ENCODE results near the gene POU5F1. TPM values are rescaled to one million over a fixed set of nuclear protein-coding genes. Genes with fewer than 3 reads are reported as not detected.
A peak's percentile ranks its signal among the peaks of the same experiment; 100 is the strongest.

Gene POU5F1
- total RNA-seq, 1 donor from 2014 or later: 0.69 TPM

- Histone ChIP-seq H3K4me3 (no peak overlapping the region), H3K9me3 (replicated peaks) (no peaks in the 10 kb centered on the region), H3K4me1 (peaks cover 10% of the 10 kb centered on the region), H3K27ac (replicated peaks) (no peak overlapping the region), H3K36me3 (no peaks in the 10 kb centered on the region), H3K27me3 (ENCODE audit: low read depth) (no peaks in the 10 kb centered on the region)
- no peak for DNase-seq
- intact Hi-C loops (cut with micrococcal nuclease): no loop called here
- no peak for TF ChIP-seq CTCF (IDR thresholded peaks at IDR 0.05; ENCODE audit: borderline replicate concordance)
These were observed 38.9 kb downstream of the POU5F1 start for GRCh38 chr6:31131595-31131994.

GRCh38 chr6:31130751-31131150 lies 39.7 kb downstream of the POU5F1 start:
- Histone ChIP-seq H3K9me3 (replicated peaks) (no peaks in the 10 kb centered on the region), H3K4me1 (peaks cover 19% of the 10 kb centered on the region), H3K36me3 (no peaks in the 10 kb centered on the region), H3K27me3 (ENCODE audit: low read depth) (no peaks in the 10 kb centered on the region), H3K27ac (replicated peaks) (no peak overlapping the region), H3K4me3 (no peak overlapping the region)
- TF ChIP-seq CTCF (IDR thresholded peaks at IDR 0.05; ENCODE audit: borderline replicate concordance): no peak
- DNase-seq: no peak
- intact Hi-C loops (cut with micrococcal nuclease): no loop called here

GRCh38 chr6:31129130-31129529 lies 41.4 kb downstream of the POU5F1 start:
- no peak for TF ChIP-seq CTCF (IDR thresholded peaks at IDR 0.05; ENCODE audit: borderline replicate concordance)
- Histone ChIP-seq H3K27ac (replicated peaks) (no peak overlapping the region), H3K4me3 (no peak overlapping the region), H3K36me3 (no peaks in the 10 kb centered on the region), H3K27me3 (ENCODE audit: low read depth) (no peaks in the 10 kb centered on the region), H3K4me1 (peaks cover 29% of the 10 kb centered on the region), H3K9me3 (replicated peaks) (no peaks in the 10 kb centered on the region)
- DNase-seq: no peak
- intact Hi-C loops (cut with micrococcal nuclease): no loop called here

GRCh38 chr6:31128093-31128676 lies 42.3 kb downstream of the POU5F1 start:
- peak; percentile 91 for TF ChIP-seq CTCF (IDR thresholded peaks at IDR 0.05; ENCODE audit: borderline replicate concordance)
- no peaks in the 10 kb centered on the region for H3K9me3 ChIP-seq (replicated peaks)
- peak; percentile 51 for DNase-seq
- no peak overlapping the region for H3K27ac ChIP-seq (replicated peaks)
- no peak overlapping the region for H3K4me3 ChIP-seq
- peaks cover 36% of the 10 kb centered on the region for H3K4me1 ChIP-seq
- H3K27me3 ChIP-seq (ENCODE audit: low read depth): no peaks in the 10 kb centered on the region
- intact Hi-C loops (cut with micrococcal nuclease): no loop called here
- no peaks in the 10 kb centered on the region for H3K36me3 ChIP-seq

GRCh38 chr6:31126396-31127175 lies 43.9 kb downstream of the POU5F1 start:
- Histone ChIP-seq H3K27me3 (ENCODE audit: low read depth) (no peaks in the 10 kb centered on the region), H3K9me3 (replicated peaks) (no peaks in the 10 kb centered on the region)

More at GRCh38 chr6:31126396-31127175, 43.9 kb downstream of the POU5F1 start:
- DNase-seq: no peak
- intact Hi-C loops (cut with micrococcal nuclease): no loop called here
- Histone ChIP-seq H3K36me3 (no peaks in the 10 kb centered on the region), H3K27ac (replicated peaks) (peak overlapping the region; percentile 72), H3K4me3 (no peak overlapping the region), H3K4me1 (peaks cover 46% of the 10 kb centered on the region)
- no peak for TF ChIP-seq CTCF (IDR thresholded peaks at IDR 0.05; ENCODE audit: borderline replicate concordance)
